Liver (tissue), 9 donors: ENCODE data around the gene SERPINC1. TPM values are rescaled to one million over a fixed set of nuclear protein-coding genes. Genes with fewer than 3 reads are reported as not detected.

Experiments
- DNase-seq: peaks from one replicate; pipeline ENCODE4 v3.0.0-alpha.2; 2017; ENCODE audit warnings: low spot score
- H3K27ac ChIP-seq, 2 donors: one replicate each; pipeline ENCODE4 v1.7.0; 2013; ENCODE audit warnings: inconsistent platforms in 2 of 2, low read length in 2 of 2, control low read depth in 1 of 2, low read depth in 1 of 2, mild to moderate bottlenecking in 1 of 2
- H3K27me3 ChIP-seq, 4 donors: one replicate each; pipeline versions ENCODE4 v1.6.1 to v1.7.0; 2013; ENCODE audit warnings: low read length in 3 of 4, inconsistent platforms in 1 of 4, mild to moderate bottlenecking in 1 of 4, moderate library complexity in 1 of 4; ENCODE audit not compliant: control insufficient read depth in 4 of 4, insufficient read depth in 4 of 4
- H3K36me3 ChIP-seq, 4 donors: one replicate each; pipeline versions ENCODE4 v1.6.1 to v1.7.0; 2013; ENCODE audit warnings: low read length in 3 of 4, mild to moderate bottlenecking in 3 of 4, low read depth in 1 of 4, moderate library complexity in 1 of 4; ENCODE audit not compliant: control insufficient read depth in 4 of 4, insufficient read depth in 3 of 4
- H3K4me1 ChIP-seq, 4 donors: one replicate each; pipeline versions ENCODE4 v1.6.1 to v1.7.0; 2013; ENCODE audit warnings: low read length in 3 of 4, mild to moderate bottlenecking in 3 of 4, moderate library complexity in 1 of 4; ENCODE audit not compliant: control insufficient read depth in 4 of 4, insufficient read depth in 4 of 4
- H3K4me3 ChIP-seq, 3 donors: one replicate each; pipeline versions ENCODE4 v1.6.1 to v1.7.0; 2013; ENCODE audit warnings: low read length in 3 of 3, control low read depth in 1 of 3, low read depth in 1 of 3, mild to moderate bottlenecking in 1 of 3
- H3K9ac ChIP-seq, 2 donors: one replicate each; pipeline ENCODE4 v1.7.0; 2013; ENCODE audit warnings: low read length in 2 of 2, mild to moderate bottlenecking in 2 of 2, moderate library complexity in 2 of 2, control low read depth in 1 of 2, low read depth in 1 of 2
- H3K9me3 ChIP-seq, 4 donors: one replicate each; pipeline versions ENCODE4 v1.6.1 to v1.7.0; 2013; ENCODE audit warnings: low read length in 3 of 4; ENCODE audit not compliant: control insufficient read depth in 4 of 4
- FOXA1 ChIP-seq: IDR thresholded peaks from 2 replicates; pipeline ENCODE4 v1.6.1; 2016; ENCODE audit warnings: antibody characterized with exemption
- GABPA ChIP-seq, 2 donors: IDR thresholded peaks in 1 of 2; conservative IDR thresholded peaks in 1 of 2; 2 replicates each; pipeline ENCODE4 v1.6.1; 2016; ENCODE audit warnings: antibody characterized with exemption in 2 of 2, mild to moderate bottlenecking in 1 of 2, moderate library complexity in 1 of 2
- HNF4A ChIP-seq, 2 donors: conservative IDR thresholded peaks; 2 replicates each; pipeline ENCODE4 v1.6.1; 2016; ENCODE audit warnings: antibody characterized with exemption in 2 of 2, mild to moderate bottlenecking in 2 of 2
- JUND ChIP-seq, 2 donors: IDR thresholded peaks; 2 replicates each; pipeline ENCODE4 v1.6.1; 2016; ENCODE audit warnings: antibody characterized with exemption in 2 of 2
- NR2F2 ChIP-seq: IDR thresholded peaks from 2 replicates; pipeline ENCODE4 v1.6.1; 2016; ENCODE audit warnings: antibody characterized with exemption
- RAD21 ChIP-seq, 2 donors: IDR thresholded peaks; 2 replicates each; pipeline ENCODE4 v1.6.1; 2016; ENCODE audit warnings: antibody characterized with exemption in 2 of 2, mild to moderate bottlenecking in 2 of 2
- RXRA ChIP-seq, 2 donors: IDR thresholded peaks; 2 replicates each; pipeline ENCODE4 v1.6.1; 2017 to 2018; ENCODE audit warnings: antibody characterized with exemption in 2 of 2, mild to moderate bottlenecking in 1 of 2
- SP1 ChIP-seq: IDR thresholded peaks from 2 replicates; pipeline ENCODE4 v1.6.1; 2018; ENCODE audit warnings: antibody characterized with exemption, mild to moderate bottlenecking
- TAF1 ChIP-seq: conservative IDR thresholded peaks from 2 replicates; pipeline ENCODE4 v1.6.1; 2016; ENCODE audit warnings: antibody characterized with exemption, mild to moderate bottlenecking
- YY1 ChIP-seq: IDR thresholded peaks from 2 replicates; pipeline ENCODE4 v1.6.1; 2016; ENCODE audit warnings: antibody characterized with exemption, mild to moderate bottlenecking
- ZBTB33 ChIP-seq: IDR thresholded peaks from 2 replicates; pipeline ENCODE4 v1.6.1; 2016; ENCODE audit warnings: antibody characterized with exemption
- WGBS: extraction: QIAGEN DNeasy Blood & Tissue Kit; methylation state at CpG from one replicate; pipeline ENCODE4 v1.1.7; 2013; 5-methylcytosine and 5-hydroxymethylcytosine counted together
- polyA plus RNA-seq, 2 donors: library from polyadenylated mRNA; stranded (reverse) in 1 of 2; unstranded in 1 of 2; fragments of 200-250 nt in 1 of 2; fragments of >200 nt in 1 of 2; fragmentation: Nextera tagmentation in 1 of 2; extraction: Ambion mirVana in 1 of 2; gene quantifications; one replicate each; pipeline versions ENCODE4 v1.2.1 to v1.2.3, GENCODE V29; 2013 to 2015
- total RNA-seq, 2 donors: library from RNA; depleted of rRNA; stranded (reverse); fragments of >200 nt; gene quantifications; one replicate each; pipeline ENCODE4 v1.2.3, GENCODE V29; 2014
- TF ChIP-seq, protein P1 (sequence below): fragments of 150-350 bp; IDR thresholded peaks from 2 replicates; pipeline ENCODE4 v1.5.1; 2017; ENCODE audit warnings: improper control_type of control experiment, low read depth, low read length; ENCODE audit not compliant: missing input control
- TF ChIP-seq, protein P2 (sequence below): IDR thresholded peaks from 2 replicates; pipeline ENCODE4 v1.6.1; 2016; ENCODE audit warnings: antibody characterized with exemption, mild to moderate bottlenecking
- donor health status: healthy.
- donor health status: healthy.
- donor health status: healthy.
- donor health status: healthy.
- donor health status: healthy.

The SERPINC1 gene
- total and polyA plus RNA-seq, 4 donors = 742 to 2,589 (median 2,412) TPM

- no peaks in the 10 kb centered on the region for H3K9me3 ChIP-seq
- H3K27ac ChIP-seq = no peak overlapping the region
- no peaks in the 10 kb centered on the region for H3K4me1 ChIP-seq
- no peaks in the 10 kb centered on the region for H3K27me3 ChIP-seq
- TF ChIP-seq SP1 = no peak
- no peak for TF ChIP-seq TAF1
- TF ChIP-seq, protein P1, sequence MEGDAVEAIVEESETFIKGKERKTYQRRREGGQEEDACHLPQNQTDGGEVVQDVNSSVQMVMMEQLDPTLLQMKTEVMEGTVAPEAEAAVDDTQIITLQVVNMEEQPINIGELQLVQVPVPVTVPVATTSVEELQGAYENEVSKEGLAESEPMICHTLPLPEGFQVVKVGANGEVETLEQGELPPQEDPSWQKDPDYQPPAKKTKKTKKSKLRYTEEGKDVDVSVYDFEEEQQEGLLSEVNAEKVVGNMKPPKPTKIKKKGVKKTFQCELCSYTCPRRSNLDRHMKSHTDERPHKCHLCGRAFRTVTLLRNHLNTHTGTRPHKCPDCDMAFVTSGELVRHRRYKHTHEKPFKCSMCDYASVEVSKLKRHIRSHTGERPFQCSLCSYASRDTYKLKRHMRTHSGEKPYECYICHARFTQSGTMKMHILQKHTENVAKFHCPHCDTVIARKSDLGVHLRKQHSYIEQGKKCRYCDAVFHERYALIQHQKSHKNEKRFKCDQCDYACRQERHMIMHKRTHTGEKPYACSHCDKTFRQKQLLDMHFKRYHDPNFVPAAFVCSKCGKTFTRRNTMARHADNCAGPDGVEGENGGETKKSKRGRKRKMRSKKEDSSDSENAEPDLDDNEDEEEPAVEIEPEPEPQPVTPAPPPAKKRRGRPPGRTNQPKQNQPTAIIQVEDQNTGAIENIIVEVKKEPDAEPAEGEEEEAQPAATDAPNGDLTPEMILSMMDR = no peak
- TF ChIP-seq RXRA (IDR thresholded peaks at IDR 0.05) = no peak
- TF ChIP-seq JUND (IDR thresholded peaks at IDR 0.05) = no peak
- no peak for TF ChIP-seq YY1
- TF ChIP-seq NR2F2 = no peak
- no peak overlapping the region for H3K4me3 ChIP-seq
- H3K36me3 ChIP-seq = peaks cover 0 to 6% (median 3%) of the 10 kb centered on the region in 4 donors
- no peak for DNase-seq
- H3K9ac ChIP-seq = no peak overlapping the region
These were observed 38.9 kb downstream of the SERPINC1 start for GRCh38 chr1:173878251-173878650.

GRCh38 chr1:173876732-173877131 is 40.4 kb downstream of the SERPINC1 start:
- 92% methylated on average over 5 of the region's 5 CpGs for WGBS
- no peak overlapping the region for H3K4me3 ChIP-seq
- no peaks in the 10 kb centered on the region for H3K4me1 ChIP-seq
- H3K27ac ChIP-seq = no peak overlapping the region
- H3K9me3 ChIP-seq = no peaks in the 10 kb centered on the region
- TF ChIP-seq, protein P2, sequence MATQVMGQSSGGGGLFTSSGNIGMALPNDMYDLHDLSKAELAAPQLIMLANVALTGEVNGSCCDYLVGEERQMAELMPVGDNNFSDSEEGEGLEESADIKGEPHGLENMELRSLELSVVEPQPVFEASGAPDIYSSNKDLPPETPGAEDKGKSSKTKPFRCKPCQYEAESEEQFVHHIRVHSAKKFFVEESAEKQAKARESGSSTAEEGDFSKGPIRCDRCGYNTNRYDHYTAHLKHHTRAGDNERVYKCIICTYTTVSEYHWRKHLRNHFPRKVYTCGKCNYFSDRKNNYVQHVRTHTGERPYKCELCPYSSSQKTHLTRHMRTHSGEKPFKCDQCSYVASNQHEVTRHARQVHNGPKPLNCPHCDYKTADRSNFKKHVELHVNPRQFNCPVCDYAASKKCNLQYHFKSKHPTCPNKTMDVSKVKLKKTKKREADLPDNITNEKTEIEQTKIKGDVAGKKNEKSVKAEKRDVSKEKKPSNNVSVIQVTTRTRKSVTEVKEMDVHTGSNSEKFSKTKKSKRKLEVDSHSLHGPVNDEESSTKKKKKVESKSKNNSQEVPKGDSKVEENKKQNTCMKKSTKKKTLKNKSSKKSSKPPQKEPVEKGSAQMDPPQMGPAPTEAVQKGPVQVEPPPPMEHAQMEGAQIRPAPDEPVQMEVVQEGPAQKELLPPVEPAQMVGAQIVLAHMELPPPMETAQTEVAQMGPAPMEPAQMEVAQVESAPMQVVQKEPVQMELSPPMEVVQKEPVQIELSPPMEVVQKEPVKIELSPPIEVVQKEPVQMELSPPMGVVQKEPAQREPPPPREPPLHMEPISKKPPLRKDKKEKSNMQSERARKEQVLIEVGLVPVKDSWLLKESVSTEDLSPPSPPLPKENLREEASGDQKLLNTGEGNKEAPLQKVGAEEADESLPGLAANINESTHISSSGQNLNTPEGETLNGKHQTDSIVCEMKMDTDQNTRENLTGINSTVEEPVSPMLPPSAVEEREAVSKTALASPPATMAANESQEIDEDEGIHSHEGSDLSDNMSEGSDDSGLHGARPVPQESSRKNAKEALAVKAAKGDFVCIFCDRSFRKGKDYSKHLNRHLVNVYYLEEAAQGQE = no peak
- TF ChIP-seq YY1 = no peak
- TF ChIP-seq NR2F2 = no peak
- no peak for TF ChIP-seq HNF4A (conservative IDR thresholded peaks at IDR 0.05)
- no peak for TF ChIP-seq GABPA (IDR thresholded peaks at IDR 0.05 in 1 of 2, conservative IDR thresholded peaks at IDR 0.05 in 1 of 2)
- TF ChIP-seq ZBTB33 = no peak
- no peak for TF ChIP-seq RAD21 (IDR thresholded peaks at IDR 0.05)
- TF ChIP-seq FOXA1 = no peak
- no peak for DNase-seq
- H3K27me3 ChIP-seq = no peaks in the 10 kb centered on the region
- H3K36me3 ChIP-seq = peaks cover 0 to 6% (median 3%) of the 10 kb centered on the region in 4 donors
- no peak overlapping the region for H3K9ac ChIP-seq
